ENCODE results near the gene HAUS7.

Gene HAUS7

GRCh38 chrX:153469811-153470410, 465 bp downstream of the HAUS7 start:
- H3K9me3 ChIP-seq (ENCODE audit: severe bottlenecking), result no peaks in the 10 kb centered on the region
- peaks cover 13% of the 10 kb centered on the region for H3K27me3 ChIP-seq (ENCODE audit: insufficient read depth, low read depth, severe bottlenecking)
- H3K4me3 ChIP-seq (ENCODE audit: low read depth, low read length), result peak overlapping the region; percentile 64
- peak overlapping the region; percentile 82 for H3K27ac ChIP-seq
- peaks cover 28% of the 10 kb centered on the region for H3K36me3 ChIP-seq
- peak; percentile 6; the same call in 1 of the 2 replicates for TF ChIP-seq CTCF (IDR thresholded peaks at IDR 0.05; ENCODE audit: low read depth, low read length)
- DNase-seq, result peak; percentile 51

- DNase-seq, result no peak
- H3K36me3 ChIP-seq, result peaks cover 34% of the 10 kb centered on the region
- peaks cover 16% of the 10 kb centered on the region for H3K27me3 ChIP-seq (ENCODE audit: insufficient read depth, low read depth, severe bottlenecking)
- H3K9me3 ChIP-seq (ENCODE audit: severe bottlenecking), result no peaks in the 10 kb centered on the region
- H3K4me3 ChIP-seq (ENCODE audit: low read depth, low read length), result no peak overlapping the region
- H3K27ac ChIP-seq, result no peak overlapping the region
- TF ChIP-seq CTCF (IDR thresholded peaks at IDR 0.05; ENCODE audit: low read depth, low read length), result no peak
These were observed 2.3 kb downstream of the HAUS7 start for GRCh38 chrX:153468008-153468580.

- DNase-seq, result no peak
- H3K27ac ChIP-seq, result no peak overlapping the region
- no peak for TF ChIP-seq CTCF (IDR thresholded peaks at IDR 0.05; ENCODE audit: low read depth, low read length)
- H3K9me3 ChIP-seq (ENCODE audit: severe bottlenecking), result no peaks in the 10 kb centered on the region
- peaks cover 16% of the 10 kb centered on the region for H3K27me3 ChIP-seq (ENCODE audit: insufficient read depth, low read depth, severe bottlenecking)
- H3K4me3 ChIP-seq (ENCODE audit: low read depth, low read length), result no peak overlapping the region
- H3K36me3 ChIP-seq, result peaks cover 42% of the 10 kb centered on the region
These were observed 4.5 kb downstream of the HAUS7 start for GRCh38 chrX:153465691-153466380.

GRCh38 chrX:153464116-153464515, 6.3 kb downstream of the HAUS7 start:
- DNase-seq, result no peak
- peaks cover 18% of the 10 kb centered on the region for H3K27me3 ChIP-seq (ENCODE audit: insufficient read depth, low read depth, severe bottlenecking)

GRCh38 chrX:153463556-153463955, 6.8 kb downstream of the HAUS7 start:
- H3K36me3 ChIP-seq, result peaks cover 54% of the 10 kb centered on the region
- TF ChIP-seq CTCF (IDR thresholded peaks at IDR 0.05; ENCODE audit: low read depth, low read length), result no peak
- DNase-seq, result no peak
- H3K27ac ChIP-seq, result no peak overlapping the region
- H3K4me3 ChIP-seq (ENCODE audit: low read depth, low read length), result no peak overlapping the region
- H3K27me3 ChIP-seq (ENCODE audit: insufficient read depth, low read depth, severe bottlenecking), result peaks cover 21% of the 10 kb centered on the region
- H3K9me3 ChIP-seq (ENCODE audit: severe bottlenecking), result no peaks in the 10 kb centered on the region

More at GRCh38 chrX:153464116-153464515, 6.3 kb downstream of the HAUS7 start:
- no peak for TF ChIP-seq CTCF (IDR thresholded peaks at IDR 0.05; ENCODE audit: low read depth, low read length)
- H3K36me3 ChIP-seq, result peaks cover 56% of the 10 kb centered on the region
- H3K4me3 ChIP-seq (ENCODE audit: low read depth, low read length), result no peak overlapping the region
- no peak overlapping the region for H3K27ac ChIP-seq
- no peaks in the 10 kb centered on the region for H3K9me3 ChIP-seq (ENCODE audit: severe bottlenecking)
